ENCODE measurements around the gene CACNG4.

CACNG4 gene

GRCh38 chr17:67059372-67059771 is 94.9 kb downstream of the CACNG4 start:
- POLR2A ChIA-PET (ENCODE audit: low non-redundant PET): no interaction called here
- DNase-seq (ENCODE audit: low spot score): no peak
- no peak overlapping the region for H3K27ac ChIP-seq
- CTCF ChIA-PET: interaction anchor here (0.6 kb wide), 1 partner anchor 17 kb away, joined by 3 read pairs; no protein-coding TSS in a partner anchor
- no peak for TF ChIP-seq CTCF (conservative IDR thresholded peaks at IDR 0.05; ENCODE audit: low read depth)

GRCh38 chr17:67063141-67063540 is 98.6 kb downstream of the CACNG4 start:
- CTCF ChIA-PET: no interaction called here
- no peak for TF ChIP-seq CTCF (conservative IDR thresholded peaks at IDR 0.05; ENCODE audit: low read depth)
- POLR2A ChIA-PET (ENCODE audit: low non-redundant PET): no interaction called here
- H3K27ac ChIP-seq: no peak overlapping the region
- no peak for DNase-seq (ENCODE audit: low spot score)

GRCh38 chr17:67066717-67067116 is 102.2 kb downstream of the CACNG4 start:
- DNase-seq (ENCODE audit: low spot score): no peak
- ChIA-PET CTCF (interaction anchor here (0.6 to 0.7 kb wide), 2 partner anchors 73 to 790 kb away, joined by 3 to 6 read pairs; no protein-coding TSS in a partner anchor), POLR2A (ENCODE audit: low non-redundant PET) (no interaction called here)
- TF ChIP-seq CTCF (conservative IDR thresholded peaks at IDR 0.05; ENCODE audit: low read depth): no peak
- H3K27ac ChIP-seq: no peak overlapping the region

- ChIA-PET CTCF (interaction anchor here (0.6 to 0.7 kb wide), 2 partner anchors 332 to 417 kb away, joined by 3 read pairs; no protein-coding TSS in a partner anchor), POLR2A (ENCODE audit: low non-redundant PET) (no interaction called here)
- TF ChIP-seq CTCF (conservative IDR thresholded peaks at IDR 0.05; ENCODE audit: low read depth): no peak
- no peak overlapping the region for H3K27ac ChIP-seq
- no peak for DNase-seq (ENCODE audit: low spot score)
Measured at GRCh38 chr17:67067571-67068482, 103.3 kb downstream of the CACNG4 start.

- POLR2A ChIA-PET (ENCODE audit: low non-redundant PET): no interaction called here
- no peak for DNase-seq (ENCODE audit: low spot score)
- TF ChIP-seq CTCF (conservative IDR thresholded peaks at IDR 0.05; ENCODE audit: low read depth): no peak
- CTCF ChIA-PET: interaction anchor here (0.7 kb wide), 1 partner anchor 419 kb away, joined by 3 read pairs; no protein-coding TSS in a partner anchor
- no peak overlapping the region for H3K27ac ChIP-seq
Measured at GRCh38 chr17:67068999-67069398, 104.5 kb downstream of the CACNG4 start.

GRCh38 chr17:67069603-67070136 is 105.2 kb downstream of the CACNG4 start:
- CTCF ChIA-PET: interaction anchor here (0.6 kb wide), 1 partner anchor 15 kb away, joined by 4 read pairs; no protein-coding TSS in a partner anchor
- no peak for TF ChIP-seq CTCF (conservative IDR thresholded peaks at IDR 0.05; ENCODE audit: low read depth)
- no peak overlapping the region for H3K27ac ChIP-seq
- no peak for DNase-seq (ENCODE audit: low spot score)
- POLR2A ChIA-PET (ENCODE audit: low non-redundant PET): no interaction called here

Data from RWPE1 (cell line).